OCI-LY3 (cell line): ENCODE results near the gene CCSER1.

Experiments
- CTCF ChIP-seq: fragments of 200-600, 300-600 bp; sonication (generic); IDR thresholded peaks from 2 replicates; pipeline ENCODE4 v1.5.1; 2014; ENCODE audit warnings: antibody characterized with exemption, low read length, low read depth
- EZH2phosphoT487 ChIP-seq: fragments of 200-600 bp; shearing (Covaris generic); IDR thresholded peaks from 2 replicates; pipeline ENCODE4 v1.6.1; 2018; ENCODE audit warnings: antibody characterized with exemption, mixed run types, low read depth

GRCh38 chr4:91099666-91100065, 972.5 kb downstream of the CCSER1 start:
- TF ChIP-seq CTCF = no peak
- TF ChIP-seq EZH2phosphoT487 = no peak
